Measurements from ENCODE around the gene STK10. TPM values are rescaled to one million over a fixed set of nuclear protein-coding genes. Genes with fewer than 3 reads are reported as not detected.
A peak's percentile ranks its signal among the peaks of the same experiment; 100 is the strongest.

Gene STK10
- total and polyA plus RNA-seq, 9 of the 15 experiments (the other 6 are each of a cell fraction or from before 2014, with no cell fraction given), result 0.30 to 6.7 (median 2.4) TPM

DNA sequence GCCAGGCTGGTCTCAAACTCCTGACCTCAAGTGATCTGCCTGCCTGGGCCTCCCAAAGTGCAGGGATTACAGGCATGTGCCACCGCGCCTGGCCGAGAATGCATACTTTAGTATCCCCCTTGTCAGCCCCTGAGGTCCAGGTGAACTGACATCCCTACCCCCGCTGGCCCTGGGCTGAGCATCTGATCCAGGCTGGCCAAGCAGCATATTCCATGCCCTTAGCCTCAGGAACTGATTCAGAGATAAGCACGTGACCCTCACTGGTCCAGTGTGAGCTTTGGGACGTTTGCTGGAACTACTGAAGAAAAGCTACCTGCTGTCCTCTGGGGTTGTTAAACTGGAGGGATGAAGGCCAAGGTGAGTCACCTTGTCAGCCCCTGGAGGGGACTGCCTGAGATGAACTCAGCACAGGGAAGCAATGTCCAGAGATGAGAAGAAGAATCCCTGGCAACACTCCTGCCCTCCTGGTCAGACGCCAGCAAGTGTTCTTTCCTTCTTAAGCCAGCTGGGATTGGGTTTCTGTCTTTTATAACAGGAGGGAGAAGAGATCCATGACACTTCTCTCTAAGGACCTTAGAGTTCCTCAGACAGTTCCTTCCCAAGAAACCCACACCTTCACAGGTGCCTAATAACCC lies 122.5 kb downstream of the STK10 start:
- H3K4me3 ChIP-seq, result no peak overlapping the region
- BruUV-seq (replicated peaks), result no TSS peak
- 21% methylated on average over 7 of the region's 7 CpGs for WGBS (ENCODE audit: insufficient coverage, low coverage, missing lambda C conversion rate)
- H3K4me2 ChIP-seq (ENCODE audit: insufficient read depth, low read length), result no peak overlapping the region
- no peaks in the 10 kb centered on the region; a peak in 2 of 5 replicates for H3K4me1 ChIP-seq (replicated peaks in 1 of 2; ENCODE audit: control insufficient read depth in 2 of 2, insufficient read depth in 2 of 2, low read length in 2 of 2)
- no peak overlapping the region for H3K27ac ChIP-seq (ENCODE audit: extremely low read depth, low read depth, low read length)
- peaks cover 0 to 2% of the 10 kb centered on the region in 2 experiments; a peak in 1 of 5 replicates for H3K27me3 ChIP-seq (ENCODE audit: control insufficient read depth in 2 of 2, insufficient read depth in 2 of 2, low read length in 2 of 2)
- CTCF ChIA-PET (ENCODE audit: low intra/inter-chr PET ratio), result no interaction called here
- intact Hi-C loops (cut with micrococcal nuclease), result no loop called here
- peak; percentile 27 for TF ChIP-seq TFE3 (CRISPR knock-in tag; IDR thresholded peaks at IDR 0.05)
- TF ChIP-seq, protein P1, sequence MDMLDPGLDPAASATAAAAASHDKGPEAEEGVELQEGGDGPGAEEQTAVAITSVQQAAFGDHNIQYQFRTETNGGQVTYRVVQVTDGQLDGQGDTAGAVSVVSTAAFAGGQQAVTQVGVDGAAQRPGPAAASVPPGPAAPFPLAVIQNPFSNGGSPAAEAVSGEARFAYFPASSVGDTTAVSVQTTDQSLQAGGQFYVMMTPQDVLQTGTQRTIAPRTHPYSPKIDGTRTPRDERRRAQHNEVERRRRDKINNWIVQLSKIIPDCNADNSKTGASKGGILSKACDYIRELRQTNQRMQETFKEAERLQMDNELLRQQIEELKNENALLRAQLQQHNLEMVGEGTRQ (CRISPR knock-in tag; IDR thresholded peaks at IDR 0.05), result peak; percentile 27
- TF ChIP-seq FOSL1 (tag; conservative IDR thresholded peaks at IDR 0.05), result no peak
- H3K9me3 ChIP-seq (replicated peaks; ENCODE audit: control insufficient read depth, insufficient read depth, low read depth, low read length), result no peaks in the 10 kb centered on the region
- ATAC-seq, result no peak; the same call in 2 of the 3 replicates
- no peak overlapping the region for H2AFZ ChIP-seq (ENCODE audit: low read depth, low read length)
- no peaks in the 10 kb centered on the region for H3K36me3 ChIP-seq (ENCODE audit: control insufficient read depth, insufficient read depth, low read length)
- no peak overlapping the region for H3K9ac ChIP-seq (ENCODE audit: insufficient read depth in 1 of 2, low read depth in 2 of 2, low read length in 2 of 2)
- no peaks in the 10 kb centered on the region for H3K79me2 ChIP-seq (ENCODE audit: control insufficient read depth, insufficient read depth, low read length)
- no peaks in the 10 kb centered on the region for H4K20me1 ChIP-seq (replicated peaks; ENCODE audit: control insufficient read depth, insufficient read depth, low read length)
- POLR2A ChIA-PET, result no interaction called here
- in situ Hi-C loops (cut with MboI), result no loop called here
- DNase-seq (ENCODE audit: extremely low read depth in 1 of 4, low spot score in 3 of 4), result no peak
- no peak for FAIRE-seq
- no peaks in the 10 kb centered on the region for H3K9me1 ChIP-seq (ENCODE audit: control insufficient read depth, insufficient read depth, low read length)
